NCI-H345 treated with DMSO at 0.1 percent for 48 hours (cell line): ENCODE results near the gene ZBTB46.

Experiments
- DNase-seq: peaks from one replicate; lab custom pipeline; 2025; ENCODE audit not compliant: unreplicated experiment; lab: John Stamatoyannopoulos, UW

The ZBTB46 gene

GRCh38 chr20:63697357-63697867 is 133.7 kb downstream of the ZBTB46 start:
- no peak for DNase-seq

GRCh38 chr20:63696628-63697356 is 134.3 kb downstream of the ZBTB46 start, which contains the start of gene TNFRSF6B:
TNFRSF6B (plus strand) TSS chr20:63696652; CDS start chr20:63696768, 116 bp downstream.
- no peak for DNase-seq

- DNase-seq, result no peak
Observed at GRCh38 chr20:63696306-63696627, 134.8 kb downstream of the ZBTB46 start.

GRCh38 chr20:63695424-63696305 is 135.4 kb downstream of the ZBTB46 start:
- DNase-seq, result no peak

- DNase-seq, result no peak
Observed at GRCh38 chr20:63694584-63695423, 136.3 kb downstream of the ZBTB46 start.

GRCh38 chr20:63693733-63694583 is 137.1 kb downstream of the ZBTB46 start:
- DNase-seq, result no peak
